ENCODE results near the gene YES1. TPM values are rescaled to one million over a fixed set of nuclear protein-coding genes. Genes with fewer than 3 reads are reported as not detected.

Gene YES1
- total and polyA plus RNA-seq, 12 donors, result 11.5 to 84.1 (median 42.5) TPM

DNA sequence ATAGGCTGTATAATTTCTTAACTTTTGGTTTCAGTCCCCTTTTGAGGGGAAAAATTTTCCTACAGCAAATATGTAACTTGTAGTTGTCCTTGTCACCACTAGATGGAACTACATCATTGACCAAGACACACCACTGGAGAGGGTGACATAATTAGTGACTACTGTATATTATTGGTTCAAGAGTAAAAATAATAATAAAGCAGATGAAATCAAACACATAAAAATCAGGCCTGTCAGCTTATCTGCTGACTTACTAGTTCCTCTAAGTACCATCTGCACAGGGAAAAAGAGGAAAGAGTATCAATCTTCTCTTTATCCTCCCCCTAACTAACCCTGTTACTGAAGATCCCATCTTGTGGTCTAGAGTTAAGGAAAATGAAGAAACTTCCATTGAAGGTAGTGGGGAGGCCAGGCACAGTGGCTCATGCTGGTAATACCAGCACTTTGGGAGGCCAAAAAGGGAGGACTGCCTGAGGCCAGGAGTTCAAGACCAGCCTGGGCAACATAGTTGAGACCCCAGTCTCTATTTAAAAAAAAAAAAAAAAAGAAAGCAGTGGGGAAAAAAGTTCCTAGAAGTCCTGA is 70.0 kb downstream of the YES1 start:
- Histone ChIP-seq H3K4me1 (replicated peaks in 1 of 2) (no peaks in the 10 kb centered on the region), H3K4me3 (no peak overlapping the region), H3K9me3 (replicated peaks in 1 of 3) (no peaks in the 10 kb centered on the region), H3K27me3 (no peaks in the 10 kb centered on the region), H3K36me3 (replicated peaks in 1 of 2) (peaks cover 0 to 17% of the 10 kb centered on the region in 2 donors), H3K27ac (no peak overlapping the region)
- DNase-seq, result no peak
- TF ChIP-seq, protein P1, sequence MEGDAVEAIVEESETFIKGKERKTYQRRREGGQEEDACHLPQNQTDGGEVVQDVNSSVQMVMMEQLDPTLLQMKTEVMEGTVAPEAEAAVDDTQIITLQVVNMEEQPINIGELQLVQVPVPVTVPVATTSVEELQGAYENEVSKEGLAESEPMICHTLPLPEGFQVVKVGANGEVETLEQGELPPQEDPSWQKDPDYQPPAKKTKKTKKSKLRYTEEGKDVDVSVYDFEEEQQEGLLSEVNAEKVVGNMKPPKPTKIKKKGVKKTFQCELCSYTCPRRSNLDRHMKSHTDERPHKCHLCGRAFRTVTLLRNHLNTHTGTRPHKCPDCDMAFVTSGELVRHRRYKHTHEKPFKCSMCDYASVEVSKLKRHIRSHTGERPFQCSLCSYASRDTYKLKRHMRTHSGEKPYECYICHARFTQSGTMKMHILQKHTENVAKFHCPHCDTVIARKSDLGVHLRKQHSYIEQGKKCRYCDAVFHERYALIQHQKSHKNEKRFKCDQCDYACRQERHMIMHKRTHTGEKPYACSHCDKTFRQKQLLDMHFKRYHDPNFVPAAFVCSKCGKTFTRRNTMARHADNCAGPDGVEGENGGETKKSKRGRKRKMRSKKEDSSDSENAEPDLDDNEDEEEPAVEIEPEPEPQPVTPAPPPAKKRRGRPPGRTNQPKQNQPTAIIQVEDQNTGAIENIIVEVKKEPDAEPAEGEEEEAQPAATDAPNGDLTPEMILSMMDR (IDR thresholded peaks at IDR 0.05), result peak; percentile 71 to 89 (median 80)
- TF ChIP-seq POLR2A (IDR thresholded peaks at IDR 0.05), result no peak
- intact Hi-C loops (cut with DNase I), result loop anchor here in 1 of 2 donors (5.0 kb wide), 2 partner anchors 70 to 90 kb away; partner anchors contain the start of gene YES1

DNA sequence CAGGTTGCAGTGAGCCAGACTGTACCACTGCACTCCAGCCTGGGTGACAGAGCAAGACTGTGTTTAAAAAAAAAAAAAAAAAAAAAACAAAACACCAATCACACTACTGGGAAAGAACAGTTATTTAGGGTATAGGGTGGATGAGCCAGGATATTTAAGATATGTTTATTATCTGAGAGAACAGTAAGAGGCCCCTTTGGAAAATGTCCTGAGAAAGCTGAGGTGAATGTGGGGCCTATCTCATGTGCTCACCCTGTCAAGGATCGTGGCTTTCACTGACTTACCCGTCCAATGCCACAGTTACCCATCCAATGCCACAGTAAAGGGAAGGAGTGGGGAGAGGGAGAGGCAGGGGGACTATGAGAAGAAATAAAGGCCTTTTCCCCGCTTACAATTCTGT is 79.7 kb downstream of the YES1 start:
- intact Hi-C loops (cut with DNase I), result no loop called here
- 88 to 95% (median 92%) methylated on average over 3 of the region's 3 CpGs for WGBS, 4 donors

GRCh38 chr18:731185-731584 is 80.9 kb downstream of the YES1 start:
- Histone ChIP-seq H3K27ac (no peak overlapping the region), H3K36me3 (replicated peaks in 1 of 2) (peaks cover 0 to 3% of the 10 kb centered on the region in 2 donors), H3K4me1 (replicated peaks in 1 of 2) (no peaks in the 10 kb centered on the region), H3K4me3 (no peak overlapping the region), H3K27me3 (no peaks in the 10 kb centered on the region), H3K9me3 (replicated peaks in 1 of 3) (no peaks in the 10 kb centered on the region)
- no peak for DNase-seq
- intact Hi-C loops (cut with DNase I), result no loop called here
- TF ChIP-seq POLR2A (IDR thresholded peaks at IDR 0.05), result no peak
- TF ChIP-seq, protein P1 (IDR thresholded peaks at IDR 0.05), result no peak

More for the DNA sequence above, 79.7 kb downstream of the YES1 start:
- Histone ChIP-seq H3K4me3 (no peak overlapping the region), H3K9me3 (replicated peaks in 1 of 3) (no peaks in the 10 kb centered on the region), H3K36me3 (replicated peaks in 1 of 2) (peaks cover 0 to 7% of the 10 kb centered on the region in 2 donors), H3K27ac (no peak overlapping the region), H3K27me3 (no peaks in the 10 kb centered on the region), H3K4me1 (replicated peaks in 1 of 2) (no peaks in the 10 kb centered on the region)
- no peak for DNase-seq
- TF ChIP-seq, protein P1 (IDR thresholded peaks at IDR 0.05), result no peak
- TF ChIP-seq POLR2A (IDR thresholded peaks at IDR 0.05), result no peak

GRCh38 chr18:730692-731091 is 81.3 kb downstream of the YES1 start:
- no peak overlapping the region for H3K27ac ChIP-seq
- no peaks in the 10 kb centered on the region for H3K36me3 ChIP-seq (replicated peaks in 1 of 2)
- intact Hi-C loops (cut with DNase I), result no loop called here
- no peaks in the 10 kb centered on the region for H3K9me3 ChIP-seq (replicated peaks in 1 of 3)
- no peak overlapping the region for H3K4me3 ChIP-seq
- DNase-seq, result no peak
- H3K27me3 ChIP-seq, result no peaks in the 10 kb centered on the region
- no peaks in the 10 kb centered on the region for H3K4me1 ChIP-seq (replicated peaks in 1 of 2)
- TF ChIP-seq, protein P1 (IDR thresholded peaks at IDR 0.05), result no peak
- no peak for TF ChIP-seq POLR2A (IDR thresholded peaks at IDR 0.05)
